Fibroblast of pulmonary artery (primary cell): Measurements from ENCODE around the gene PLEKHM3.
"Not testable (repeated sequence)": the region's sequence is repeated elsewhere in the genome, so short reads cannot be mapped to it uniquely, and the experiment has no call there.

Source experiments
- DNase-seq: peaks from one replicate; pipeline ENCODE4 v3.0.0-alpha.2; 2010; ENCODE audit warnings: low read depth
- H3K4me3 ChIP-seq: replicated peaks from 2 replicates; pipeline ENCODE4 v1.5.1; 2011; ENCODE audit warnings: low read depth, mild to moderate bottlenecking, control low read depth, low read length, moderate library complexity
- TF ChIP-seq, protein P1 (sequence below): IDR thresholded peaks from 2 replicates; pipeline ENCODE4 v1.5.1; 2011; ENCODE audit warnings: mild to moderate bottlenecking, control low read depth, low read length, inconsistent platforms; ENCODE audit errors: missing control alignments

PLEKHM3 gene

GRCh38 chr2:207951734-207952470 is 73.4 kb downstream of the PLEKHM3 start:
- no peak overlapping the region for H3K4me3 ChIP-seq
- no peak for DNase-seq
- TF ChIP-seq, protein P1, sequence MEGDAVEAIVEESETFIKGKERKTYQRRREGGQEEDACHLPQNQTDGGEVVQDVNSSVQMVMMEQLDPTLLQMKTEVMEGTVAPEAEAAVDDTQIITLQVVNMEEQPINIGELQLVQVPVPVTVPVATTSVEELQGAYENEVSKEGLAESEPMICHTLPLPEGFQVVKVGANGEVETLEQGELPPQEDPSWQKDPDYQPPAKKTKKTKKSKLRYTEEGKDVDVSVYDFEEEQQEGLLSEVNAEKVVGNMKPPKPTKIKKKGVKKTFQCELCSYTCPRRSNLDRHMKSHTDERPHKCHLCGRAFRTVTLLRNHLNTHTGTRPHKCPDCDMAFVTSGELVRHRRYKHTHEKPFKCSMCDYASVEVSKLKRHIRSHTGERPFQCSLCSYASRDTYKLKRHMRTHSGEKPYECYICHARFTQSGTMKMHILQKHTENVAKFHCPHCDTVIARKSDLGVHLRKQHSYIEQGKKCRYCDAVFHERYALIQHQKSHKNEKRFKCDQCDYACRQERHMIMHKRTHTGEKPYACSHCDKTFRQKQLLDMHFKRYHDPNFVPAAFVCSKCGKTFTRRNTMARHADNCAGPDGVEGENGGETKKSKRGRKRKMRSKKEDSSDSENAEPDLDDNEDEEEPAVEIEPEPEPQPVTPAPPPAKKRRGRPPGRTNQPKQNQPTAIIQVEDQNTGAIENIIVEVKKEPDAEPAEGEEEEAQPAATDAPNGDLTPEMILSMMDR, result no peak

- TF ChIP-seq, protein P1, result no peak
- no peak for DNase-seq
- no peak overlapping the region for H3K4me3 ChIP-seq
Observed at GRCh38 chr2:207950761-207951114, 74.6 kb downstream of the PLEKHM3 start.

- TF ChIP-seq, protein P1, result no peak
- no peak overlapping the region for H3K4me3 ChIP-seq
- no peak for DNase-seq
Observed at GRCh38 chr2:207950063-207950760, 75.1 kb downstream of the PLEKHM3 start.

GRCh38 chr2:207949245-207949644 is 76.1 kb downstream of the PLEKHM3 start:
- DNase-seq, H3K4me3 ChIP-seq: not testable (repeated sequence)

DNA sequence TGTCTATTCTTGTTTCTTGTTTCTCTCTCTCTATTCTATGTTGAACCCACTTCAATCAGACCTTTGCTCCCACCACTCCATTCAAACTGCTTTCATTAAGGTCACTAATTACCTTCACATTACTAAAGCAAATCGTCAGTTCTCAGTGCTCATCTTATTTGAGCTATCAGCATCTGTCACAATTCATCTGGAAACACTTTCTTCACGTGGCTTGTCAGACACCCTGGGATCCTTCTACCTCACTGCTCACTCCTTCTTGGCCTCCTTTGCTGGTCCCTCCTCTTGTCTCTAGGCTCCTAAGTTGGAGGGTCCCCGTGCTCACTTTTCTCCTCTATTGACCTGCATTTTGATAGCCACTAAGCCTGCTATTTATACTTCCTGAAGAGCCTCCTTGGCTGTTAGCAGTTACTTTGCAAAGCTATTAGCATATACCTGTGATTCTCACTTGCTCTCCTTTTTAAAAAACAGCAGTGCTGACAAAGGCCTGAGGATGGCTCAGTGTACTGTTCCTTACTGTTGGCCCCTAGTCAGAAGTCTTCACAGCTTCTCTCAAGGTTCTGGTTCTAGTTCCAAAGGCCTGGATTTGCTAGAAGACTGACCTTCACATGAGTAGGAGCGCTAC is 80.2 kb downstream of the PLEKHM3 start:
- TF ChIP-seq, protein P1, result no peak
- no peak overlapping the region for H3K4me3 ChIP-seq
- no peak for DNase-seq

DNA sequence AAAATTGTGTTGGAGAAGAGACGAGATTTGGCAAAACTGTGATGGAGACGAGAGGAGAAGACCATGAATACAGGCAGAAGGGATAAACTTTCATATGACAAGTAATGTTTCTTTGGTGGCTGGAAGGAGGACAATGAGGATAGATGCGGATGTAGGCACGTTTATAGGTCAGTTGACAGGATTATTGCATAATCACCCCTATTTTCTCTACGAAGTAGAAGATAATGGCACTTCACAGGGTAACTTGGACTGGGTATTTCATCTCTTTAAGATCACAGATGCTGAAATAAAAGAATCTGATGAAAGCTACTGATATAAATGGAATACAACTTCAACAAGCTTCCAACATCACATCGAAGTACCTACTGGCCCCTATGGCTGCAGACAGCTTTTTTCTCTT is 81.0 kb downstream of the PLEKHM3 start:
- TF ChIP-seq, protein P1, result no peak
- DNase-seq, result no peak
- H3K4me3 ChIP-seq, result no peak overlapping the region

DNA sequence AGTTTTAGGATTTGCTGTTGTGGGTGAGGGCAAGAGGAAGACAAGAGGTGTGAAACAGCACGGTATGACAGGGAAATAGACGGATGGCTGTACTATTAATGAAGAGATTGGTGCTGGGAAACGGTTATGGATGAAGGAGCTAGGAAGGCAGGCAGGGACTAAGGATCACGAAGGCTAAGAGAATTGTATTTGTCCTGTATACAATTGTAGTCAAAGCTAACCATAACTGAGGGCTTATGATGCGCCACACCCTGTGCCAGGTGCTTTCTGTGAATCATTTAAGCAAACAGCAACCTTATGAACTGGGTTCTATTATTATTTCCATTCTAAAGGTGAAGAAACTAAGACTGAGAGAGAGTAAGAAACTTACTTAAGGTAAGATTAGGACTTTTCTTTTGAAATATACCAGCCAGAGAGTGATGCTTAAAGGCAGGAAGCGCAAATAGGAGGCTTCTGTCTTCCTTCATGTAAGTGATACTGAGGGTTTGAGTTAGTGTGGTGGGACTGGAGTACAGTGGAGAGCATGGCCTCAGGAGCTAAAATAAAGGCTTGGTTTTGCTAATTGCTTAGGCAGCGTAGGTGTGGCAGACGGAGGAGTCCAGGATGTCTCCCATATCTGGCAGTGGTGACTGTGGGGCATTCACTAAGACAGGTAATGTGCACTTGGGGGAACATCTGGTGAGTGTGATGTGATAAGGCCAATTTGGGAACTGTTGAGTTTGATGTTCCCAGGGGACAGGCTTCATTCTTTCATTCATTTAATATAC is 85.8 kb downstream of the PLEKHM3 start:
- DNase-seq, result no peak
- TF ChIP-seq, protein P1, result no peak
- H3K4me3 ChIP-seq, result no peak overlapping the region
